ENCODE measurements around the gene SRM.

GRCh38 chr1:11027316-11027715 is 32.5 kb downstream of the SRM start:
- TF ChIP-seq CTCF (IDR thresholded peaks at IDR 0.05; ENCODE audit: low read length) (no peak), EZH2 (IDR thresholded peaks at IDR 0.05; ENCODE audit: borderline replicate concordance, low read length) (no peak)
